EH (cell line): ENCODE data around the gene RAB22A.
A peak's percentile ranks its signal among the peaks of the same experiment; 100 is the strongest.
"Not testable (repeated sequence)": the region's sequence is repeated elsewhere in the genome, so short reads cannot be mapped to it uniquely, and the experiment has no call there.

ENCODE experiments used
- DNase-seq: peaks from one replicate; pipeline ENCODE4 v3.0.0-alpha.2; 2015; ENCODE audit warnings: low read depth

The RAB22A gene

DNA sequence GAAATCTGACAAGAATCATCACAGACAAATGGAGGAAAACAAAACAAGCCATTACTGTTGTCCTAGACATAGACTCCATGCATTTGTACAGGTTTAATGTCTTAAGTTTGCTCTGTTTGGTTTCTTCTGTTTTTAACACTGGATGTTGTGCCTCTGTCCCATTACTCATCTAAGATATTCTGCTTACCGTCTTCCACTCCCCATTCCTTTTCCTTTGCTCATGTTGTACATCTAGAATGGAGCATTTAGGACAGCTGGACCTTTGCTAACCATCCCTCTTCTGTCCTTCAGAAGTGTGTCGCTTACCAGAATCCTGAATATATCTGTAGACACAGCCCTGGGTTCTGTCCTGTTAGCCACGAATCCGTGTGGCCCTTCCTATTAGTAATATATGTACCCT is 35.2 kb downstream of the RAB22A start:
- peak; percentile 70 for DNase-seq

DNA sequence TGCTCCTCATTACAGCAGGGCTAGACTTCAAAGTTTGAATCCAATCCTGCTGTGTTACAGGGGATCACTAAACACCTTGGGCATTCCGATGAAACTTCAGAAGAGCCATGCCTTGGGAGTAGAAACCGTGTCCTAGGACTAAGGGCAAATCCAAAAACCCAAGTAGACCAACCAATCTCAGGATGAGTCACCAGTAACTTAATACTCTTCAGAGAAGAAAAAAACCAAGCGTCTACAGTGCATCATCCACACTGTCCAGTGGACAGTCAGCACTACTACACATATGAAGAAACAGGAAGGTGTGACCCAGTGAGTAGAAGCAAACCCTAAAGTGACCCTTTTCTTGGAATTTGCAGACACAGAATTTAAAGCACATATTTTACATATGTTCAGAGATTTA is 40.1 kb downstream of the RAB22A start:
- peak; percentile 82 for DNase-seq

DNA sequence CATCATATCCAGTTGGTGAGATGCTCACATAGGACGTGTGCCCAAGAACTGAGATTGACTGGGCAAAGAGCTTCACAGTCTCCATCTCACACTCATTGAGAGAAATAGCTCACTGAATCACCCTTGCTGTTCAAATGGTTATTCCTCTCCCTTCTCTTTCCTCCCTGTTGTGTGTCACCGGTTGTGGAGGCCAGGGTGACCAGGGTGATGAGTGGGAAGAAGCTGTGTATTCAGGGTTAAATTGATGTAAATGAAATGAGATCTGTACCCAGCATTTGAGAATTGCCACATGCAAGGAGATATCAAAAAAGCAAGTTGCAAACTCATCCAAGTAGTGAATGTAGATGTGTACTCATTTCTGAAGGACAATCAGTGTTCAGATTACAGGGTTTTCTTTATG is 43.0 kb downstream of the RAB22A start:
- DNase-seq: no peak

DNA sequence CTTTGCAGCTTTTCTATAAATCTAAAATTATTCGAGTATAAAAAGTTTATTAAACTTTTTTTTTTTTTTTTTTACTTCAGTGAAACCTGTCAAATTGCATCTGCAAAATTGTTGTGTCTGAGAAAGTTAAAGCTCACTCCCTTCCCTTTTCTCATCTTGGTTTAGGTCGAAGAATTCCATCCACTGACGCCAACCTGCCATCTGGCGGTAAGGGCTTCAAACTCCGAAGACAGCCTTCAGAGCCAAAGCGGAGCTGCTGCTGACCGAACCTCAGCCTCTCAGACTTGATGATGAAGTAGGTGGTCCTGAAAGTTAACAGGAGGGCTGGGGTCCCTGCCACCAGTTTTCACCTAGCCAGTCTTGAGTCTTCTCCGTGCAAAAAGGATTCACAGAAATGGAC is 49.9 kb downstream of the RAB22A start:
- DNase-seq: no peak

DNA sequence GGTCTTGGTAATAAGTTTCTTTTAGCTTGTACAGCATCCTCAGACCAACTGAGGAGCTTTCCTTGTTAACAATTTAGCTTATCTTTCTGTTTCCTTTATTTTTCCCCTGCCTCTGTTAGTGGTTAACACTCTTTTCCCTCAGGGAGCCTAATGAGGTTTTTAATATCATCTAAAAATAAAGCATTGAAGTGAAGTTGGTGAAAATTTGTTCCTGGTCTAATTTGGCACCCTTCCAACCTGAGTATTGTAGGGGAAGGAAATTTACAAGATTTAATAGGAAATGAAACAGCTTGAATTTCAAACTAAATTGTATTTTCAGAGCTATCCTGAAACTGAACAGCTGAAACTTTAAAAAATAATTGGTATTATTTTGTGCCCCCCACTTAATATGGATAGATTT is 51.4 kb downstream of the RAB22A start:
- no peak for DNase-seq

DNA sequence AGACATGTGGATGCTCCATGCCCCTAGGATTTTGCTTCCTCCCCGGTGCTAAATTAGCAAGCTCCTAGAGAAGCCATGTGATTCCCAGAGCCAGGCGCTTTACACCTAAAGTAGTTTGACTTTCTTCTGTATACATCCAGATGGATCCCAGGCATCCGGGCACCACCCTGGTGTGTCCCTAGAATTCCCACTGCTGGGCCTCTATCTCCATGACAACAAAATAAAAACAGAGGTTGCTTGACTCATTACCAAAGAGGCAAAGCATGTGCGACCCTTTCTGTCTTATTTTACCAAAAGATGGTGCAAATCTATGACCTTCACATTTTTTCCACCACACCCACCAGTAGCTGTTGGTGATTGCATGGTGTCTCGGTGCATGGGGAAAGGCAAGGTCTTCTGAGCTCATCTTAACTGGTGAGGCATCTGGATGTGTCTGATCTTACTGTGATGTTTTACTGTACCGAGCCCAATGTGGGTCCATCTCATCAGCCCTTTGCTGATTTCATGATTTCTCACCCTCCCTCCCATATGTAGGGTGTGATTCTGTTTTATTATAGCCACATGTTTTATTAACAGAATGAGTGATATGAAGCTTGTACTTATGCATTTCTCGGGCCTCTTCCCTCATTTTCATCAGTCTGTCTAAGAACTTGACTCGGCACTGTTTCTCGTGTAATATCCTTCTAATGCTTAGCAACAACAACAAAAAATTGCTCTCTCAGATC is 52.1 kb downstream of the RAB22A start:
- DNase-seq: peak; percentile 81

DNA sequence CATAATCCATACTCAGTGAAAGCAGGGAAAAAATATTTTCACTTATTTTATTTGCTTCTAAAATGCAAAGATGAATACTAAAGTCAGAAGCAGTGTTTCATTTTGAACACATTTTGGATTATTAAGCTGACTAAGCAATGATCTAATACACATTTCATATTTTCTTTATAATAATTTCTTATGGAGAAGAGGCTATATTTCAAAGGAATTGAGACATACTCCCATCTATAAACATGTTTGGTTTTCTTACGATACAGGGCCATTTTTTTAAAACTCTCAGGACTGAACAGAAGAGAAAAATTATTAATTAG is 52.6 kb downstream of the RAB22A start:
- DNase-seq: no peak

DNA sequence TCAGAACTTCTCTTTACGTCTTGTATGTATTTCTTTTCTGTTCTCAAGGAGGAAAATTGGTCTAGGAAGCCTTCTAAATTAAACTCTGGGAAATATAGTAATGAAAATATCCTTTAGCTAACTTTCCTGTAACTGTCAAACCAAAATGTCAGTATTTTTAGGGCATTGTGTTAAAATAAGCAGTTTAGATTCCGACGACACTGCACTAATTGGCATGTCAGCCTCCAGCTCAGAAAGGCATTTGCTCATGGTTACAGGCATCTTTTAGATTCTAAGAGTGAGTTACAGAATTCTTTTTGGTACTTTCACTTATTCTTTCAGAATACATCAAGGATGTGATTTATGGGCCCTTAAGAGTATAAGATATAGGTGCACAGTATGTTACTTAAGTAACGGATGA is 53.5 kb downstream of the RAB22A start:
- no peak for DNase-seq

DNA sequence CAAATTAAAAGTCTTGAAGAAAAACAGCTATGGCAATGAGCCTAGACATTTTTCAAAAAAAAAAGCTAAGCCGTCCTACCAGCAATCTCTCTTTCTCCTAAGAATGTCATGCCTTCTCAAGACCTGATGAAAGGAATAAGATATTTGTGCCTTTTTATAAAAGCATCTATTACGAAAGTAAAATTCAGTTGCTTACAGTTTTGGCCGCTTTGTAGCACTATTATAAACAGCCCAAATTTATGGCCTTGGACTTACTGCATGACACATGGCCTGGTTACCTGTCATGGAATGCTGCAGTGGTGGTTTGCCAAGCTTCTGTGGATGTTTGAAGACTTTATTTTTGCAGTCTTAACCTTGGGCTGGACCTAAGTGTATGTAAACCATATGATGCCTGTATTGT is 57.4 kb downstream of the RAB22A start:
- DNase-seq: no peak

DNA sequence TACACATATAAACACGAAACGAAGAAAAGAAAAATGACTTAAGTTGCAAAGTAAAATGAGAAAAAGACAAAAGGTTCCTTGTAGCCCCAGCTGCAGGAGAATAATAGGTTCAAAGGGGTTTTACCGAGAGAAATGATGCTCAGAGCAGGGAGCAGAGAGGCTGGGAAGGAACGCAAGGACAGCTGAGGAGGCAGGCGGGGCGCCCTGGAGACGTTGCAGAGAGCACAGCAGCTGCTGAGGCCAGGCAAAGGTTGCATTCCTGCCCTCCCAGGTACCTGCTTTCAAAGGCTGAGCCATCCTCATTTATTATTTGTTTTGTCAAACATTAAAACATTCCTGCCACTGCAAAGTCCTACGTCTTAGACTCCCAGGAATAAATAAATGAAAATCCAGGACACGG is 63.3 kb downstream of the RAB22A start:
- no peak for DNase-seq

DNA sequence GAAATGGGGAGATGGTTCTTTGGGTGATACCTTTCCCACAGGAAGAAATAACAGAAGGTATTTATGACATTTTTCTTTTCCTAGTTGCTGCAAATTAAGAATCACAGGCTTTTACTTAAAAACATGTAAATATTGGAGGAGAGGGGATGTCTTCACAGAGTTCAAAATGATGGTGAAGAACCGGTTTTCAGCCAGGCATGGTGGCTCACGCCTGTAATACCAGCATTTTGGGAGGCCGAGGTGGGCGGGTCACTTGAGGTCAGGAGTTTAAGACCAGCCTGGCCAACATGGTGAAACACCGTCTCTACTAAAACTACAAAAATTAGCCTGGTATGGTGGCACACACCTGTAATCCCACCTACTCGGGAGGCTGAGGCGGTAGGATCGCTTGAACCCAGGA is 63.8 kb downstream of the RAB22A start:
- DNase-seq: not testable (repeated sequence)

DNA sequence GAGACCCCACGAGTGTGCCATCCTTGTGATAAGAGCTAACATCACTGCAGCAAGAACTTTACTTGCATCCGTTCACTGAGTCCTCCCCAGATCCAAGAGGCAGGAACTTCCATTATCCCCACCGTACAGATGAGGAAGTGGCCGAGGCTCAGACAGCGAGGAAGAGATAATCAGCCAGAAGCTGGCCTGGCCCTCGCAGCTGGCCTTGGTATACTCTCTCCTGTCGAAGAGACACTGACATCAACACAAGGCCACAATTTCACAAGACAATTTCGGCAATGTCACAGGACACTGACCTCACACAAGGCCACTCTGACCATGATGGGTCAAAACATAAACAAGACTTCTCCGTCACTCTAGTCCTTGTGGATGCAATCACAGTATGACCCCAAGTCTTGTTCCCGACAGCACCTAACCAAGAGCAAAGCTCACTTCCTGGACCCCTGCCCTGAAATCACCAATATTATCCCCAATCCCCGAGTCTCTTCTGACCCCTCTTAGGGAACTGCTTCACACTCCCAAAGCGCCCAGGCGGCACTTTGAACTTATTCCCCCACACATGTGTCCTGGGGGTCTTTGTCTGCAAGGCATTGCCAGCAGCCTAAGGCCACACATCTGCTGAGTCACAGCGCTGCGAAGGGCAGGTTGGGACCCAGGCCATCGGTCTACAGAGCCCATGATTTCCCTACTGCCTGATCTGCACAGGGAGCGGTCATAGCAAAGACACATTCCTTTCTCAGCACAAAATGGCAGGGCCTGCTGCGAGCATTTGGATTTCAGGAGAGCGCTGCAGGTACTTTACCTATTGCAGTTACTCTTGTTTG is 64.7 kb downstream of the RAB22A start:
- DNase-seq: no peak

DNA sequence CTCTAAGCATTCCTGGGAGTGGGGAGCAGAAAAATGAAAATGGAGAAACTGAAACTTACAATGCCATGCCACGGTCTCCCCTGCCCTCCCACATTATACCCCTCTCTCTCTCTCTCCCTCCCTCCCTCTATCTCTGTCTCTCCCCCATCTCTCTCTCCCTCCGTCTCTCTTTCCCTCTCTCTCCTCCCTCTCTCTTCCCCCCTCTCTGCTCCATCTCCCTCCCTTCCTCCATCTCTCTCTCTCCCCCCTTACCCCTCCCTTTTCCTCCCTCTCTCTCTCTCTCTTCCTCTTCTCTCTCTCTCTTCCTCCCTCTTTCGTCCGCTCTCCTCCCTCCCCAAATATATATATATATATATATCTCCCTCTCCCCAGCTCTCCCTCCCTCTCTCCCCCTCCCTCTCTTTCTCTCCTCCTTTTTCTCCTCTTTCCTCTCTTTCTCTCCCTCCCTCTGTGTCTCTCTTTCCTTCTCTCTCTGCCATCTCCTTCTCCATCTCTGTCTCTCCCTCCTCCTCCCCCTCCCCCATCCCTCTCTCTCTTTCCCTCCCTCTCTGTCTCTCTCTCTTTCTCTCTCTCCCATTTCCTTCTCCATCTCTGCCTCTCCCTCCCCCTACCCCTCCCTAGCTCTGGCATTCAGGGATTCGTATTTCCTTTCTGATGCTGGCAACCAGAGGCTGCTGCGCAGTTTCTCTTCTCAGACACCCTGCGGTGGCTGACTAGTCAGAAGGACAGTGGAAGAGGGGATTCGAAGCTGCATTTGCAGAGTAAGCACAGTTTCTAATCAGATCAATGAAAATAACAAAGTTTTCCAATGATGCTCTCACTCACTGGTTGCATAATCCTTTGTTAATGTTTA is 65.6 kb downstream of the RAB22A start:
- peak; percentile 71 for DNase-seq

DNA sequence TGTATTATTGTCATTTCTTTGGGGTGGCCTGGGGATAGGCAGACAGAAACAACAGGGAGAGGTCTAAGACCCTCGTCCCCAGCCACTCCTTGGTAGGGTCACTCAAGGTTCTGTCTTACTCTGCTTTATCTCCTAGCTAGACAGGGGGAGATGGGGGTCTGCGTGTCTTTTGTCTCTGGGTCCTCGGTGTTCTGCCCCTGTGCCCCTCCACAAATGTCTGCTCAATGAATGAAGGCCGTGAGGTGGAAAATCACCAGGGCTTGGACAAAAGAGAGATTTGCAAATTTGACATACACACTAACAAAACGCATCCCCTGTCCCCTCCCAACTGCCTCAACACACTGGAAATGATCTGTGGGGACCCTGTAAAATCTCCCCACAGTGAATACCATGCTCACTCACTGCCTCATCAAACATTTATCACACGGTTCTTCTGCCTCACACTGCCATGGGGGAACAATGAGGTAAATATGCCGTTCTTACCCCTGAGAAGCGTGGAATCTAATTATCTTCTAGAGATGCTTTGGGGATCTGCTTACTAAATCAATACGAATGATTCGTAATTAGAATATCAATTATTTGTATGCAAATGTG is 66.3 kb downstream of the RAB22A start:
- DNase-seq: no peak

DNA sequence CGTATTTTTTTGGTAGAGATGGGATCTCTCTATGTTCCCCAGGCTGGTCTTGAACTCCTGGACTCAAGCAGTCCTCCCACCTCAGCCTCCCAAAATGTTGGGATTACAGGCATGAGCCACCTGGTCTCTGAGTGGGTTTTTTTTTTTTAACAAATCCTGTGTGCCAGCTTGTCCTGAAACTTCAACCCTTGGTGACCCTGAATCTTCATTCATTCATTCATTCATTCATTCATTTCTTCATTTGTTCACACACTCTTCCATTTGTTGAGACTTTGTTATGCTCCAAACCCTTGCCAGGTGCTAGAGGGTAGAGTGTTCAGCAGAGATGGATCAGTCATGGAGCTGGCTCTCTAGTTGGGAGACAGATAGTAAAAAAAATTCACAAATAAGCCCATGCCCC is 67.5 kb downstream of the RAB22A start:
- no peak for DNase-seq

DNA sequence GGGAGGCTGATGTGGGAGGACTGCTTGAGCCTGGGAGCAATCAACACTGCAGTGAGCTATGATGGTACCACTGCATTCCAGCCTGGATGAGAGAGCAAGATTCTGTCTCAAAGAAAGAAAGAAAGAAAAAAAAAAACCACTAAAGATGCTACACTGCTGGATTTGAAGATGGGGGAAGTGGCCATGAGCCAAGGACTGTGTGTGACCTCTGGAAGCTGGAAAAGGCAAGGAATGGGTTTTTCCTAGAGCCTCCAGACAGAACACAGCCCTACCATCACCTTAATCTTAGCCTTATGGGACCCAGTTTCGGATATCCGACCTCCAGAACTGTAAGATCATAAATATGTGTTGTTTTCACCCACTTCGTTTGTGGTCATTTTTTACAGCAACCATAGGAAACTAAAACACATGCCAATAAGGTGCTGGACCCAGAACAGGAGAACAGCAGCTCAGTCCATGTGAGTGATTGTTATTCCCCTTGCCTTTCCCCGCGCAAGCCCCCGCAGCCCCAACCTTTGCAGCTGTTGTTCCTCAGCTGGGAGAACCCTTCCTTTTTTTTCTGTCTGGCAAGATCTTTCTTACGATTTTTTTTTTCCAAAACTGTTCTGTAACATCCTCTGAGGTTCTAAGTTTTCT is 68.4 kb downstream of the RAB22A start:
- no peak for DNase-seq

DNA sequence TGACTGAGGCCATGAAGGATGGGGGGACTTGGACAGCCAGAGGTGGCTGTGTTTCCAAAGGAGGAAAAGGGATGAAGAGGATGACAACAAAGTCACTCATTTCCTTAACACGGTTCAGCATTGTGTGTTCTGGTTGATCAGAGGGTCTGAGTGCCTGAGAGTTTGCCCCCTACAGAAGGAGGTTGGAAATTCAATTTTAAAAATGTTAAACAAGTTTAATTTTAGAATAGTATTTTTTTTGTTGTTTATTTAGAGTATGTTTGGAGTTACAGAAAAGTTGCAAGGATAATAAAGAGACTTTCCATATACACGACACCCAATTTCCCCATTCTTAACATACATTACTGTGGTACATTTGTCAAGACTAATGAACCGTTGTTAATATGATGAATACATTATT is 69.2 kb downstream of the RAB22A start:
- no peak for DNase-seq

DNA sequence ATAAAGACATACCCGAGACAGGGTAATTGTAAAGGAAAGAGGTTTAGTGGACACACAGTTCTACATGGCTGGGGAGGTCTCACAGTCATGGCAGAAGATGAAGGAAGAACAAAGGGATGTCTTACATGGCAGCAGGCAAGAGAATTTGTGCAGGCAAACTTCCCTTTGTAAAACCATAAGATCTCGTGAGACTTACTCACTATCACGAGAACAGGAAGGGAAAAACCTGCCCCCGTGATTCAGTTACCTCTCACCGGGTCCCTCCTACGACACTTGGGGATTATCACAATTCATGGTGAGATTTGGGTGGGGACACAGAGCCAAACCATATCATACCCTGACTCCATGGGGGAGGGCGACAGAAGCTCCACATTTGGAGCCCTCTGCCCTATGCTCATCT is 72.1 kb downstream of the RAB22A start:
- DNase-seq: no peak

DNA sequence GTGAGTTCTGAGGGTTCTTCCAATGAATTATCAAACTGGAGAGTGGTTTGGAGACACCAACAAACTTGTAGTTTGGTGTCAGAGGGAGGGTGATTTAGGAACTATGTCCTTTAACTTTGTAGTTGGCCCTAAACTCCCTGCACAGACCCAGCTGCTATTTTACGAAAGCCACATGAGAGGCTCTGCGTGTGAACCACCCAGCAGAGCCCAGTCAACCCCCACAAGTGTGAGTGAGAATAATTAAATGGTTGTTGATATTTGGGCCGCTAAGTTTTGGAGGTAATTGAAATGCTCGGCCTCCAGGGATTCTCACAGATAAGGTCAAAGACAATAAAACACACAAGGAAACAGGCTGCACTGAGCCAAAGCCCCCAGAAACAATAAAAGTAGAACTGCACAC is 72.6 kb downstream of the RAB22A start:
- DNase-seq: no peak

DNA sequence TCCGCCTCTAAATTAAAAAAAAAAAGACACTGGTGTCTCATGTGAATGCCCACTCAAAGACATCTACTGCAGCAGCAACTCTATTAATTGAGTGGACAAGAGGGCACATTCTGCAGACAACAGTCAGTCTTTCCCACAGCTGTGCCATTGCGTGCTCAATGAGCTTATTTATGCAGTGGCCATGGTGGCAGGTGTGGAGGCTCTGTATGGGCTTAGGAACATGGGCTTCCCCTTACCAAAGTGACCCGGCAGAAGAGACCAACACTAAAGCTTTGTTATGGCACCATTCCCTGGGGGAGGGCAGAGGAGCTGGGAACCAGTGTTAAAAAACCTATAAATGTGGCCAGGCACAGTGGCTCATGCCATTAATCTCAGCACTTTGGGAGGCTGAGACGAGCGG is 75.3 kb downstream of the RAB22A start:
- DNase-seq: no peak

DNA sequence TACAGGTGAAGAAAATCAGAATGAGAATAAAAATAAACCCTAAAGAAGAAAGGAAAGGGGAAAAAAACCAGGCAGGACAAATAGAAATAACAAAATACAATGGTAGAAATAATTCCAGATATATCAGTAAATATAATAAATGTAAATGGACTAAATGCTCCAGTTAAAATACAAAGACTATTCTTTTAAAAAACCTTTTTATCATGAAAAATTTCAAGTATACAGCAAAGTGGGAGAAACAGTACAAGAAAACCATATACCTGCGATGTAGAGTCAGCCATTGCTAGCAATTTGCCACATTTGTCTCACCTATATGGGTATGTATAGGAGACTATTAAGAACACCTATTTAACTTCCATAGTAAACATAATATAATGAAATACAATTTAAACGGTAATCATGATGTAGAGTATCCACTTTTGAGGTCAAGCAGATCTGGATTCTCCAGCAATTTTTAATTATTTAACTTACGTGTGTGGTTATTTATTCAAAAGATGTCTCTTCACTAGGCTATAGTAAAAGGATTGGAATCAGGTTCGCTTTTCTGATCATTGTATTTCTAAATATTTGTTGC is 78.6 kb downstream of the RAB22A start:
- no peak for DNase-seq

DNA sequence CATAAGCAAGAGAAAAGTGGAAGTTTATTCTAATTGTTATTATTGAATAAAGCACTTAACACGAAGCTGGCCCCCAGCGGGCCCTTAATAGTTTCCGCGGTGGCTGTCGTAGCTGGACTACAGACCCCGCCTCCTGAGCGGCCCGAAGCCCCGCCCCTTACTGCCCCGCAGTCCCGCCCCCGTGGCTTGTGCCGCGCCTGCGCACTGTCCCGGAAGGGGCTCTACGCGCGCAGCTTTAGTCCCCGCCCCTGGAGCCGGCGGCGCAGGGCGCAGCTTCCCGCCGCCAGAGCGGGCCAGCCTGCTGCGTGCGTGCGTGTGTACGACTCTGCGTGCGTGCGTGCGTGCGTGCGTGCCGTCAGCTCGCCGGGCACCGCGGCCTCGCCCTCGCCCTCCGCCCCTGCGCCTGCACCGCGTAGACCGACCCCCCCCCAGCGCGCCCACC is 79.4 kb downstream of the RAB22A start, which contains the start of gene VAPB:
VAPB (plus strand) TSS at position 348 of the 442 bp plus-strand sequence. CDS start 231 bp downstream, outside the sequence.
- peak; percentile 96 for DNase-seq
